ENCODE measurements around the gene C17orf100.

DNA sequence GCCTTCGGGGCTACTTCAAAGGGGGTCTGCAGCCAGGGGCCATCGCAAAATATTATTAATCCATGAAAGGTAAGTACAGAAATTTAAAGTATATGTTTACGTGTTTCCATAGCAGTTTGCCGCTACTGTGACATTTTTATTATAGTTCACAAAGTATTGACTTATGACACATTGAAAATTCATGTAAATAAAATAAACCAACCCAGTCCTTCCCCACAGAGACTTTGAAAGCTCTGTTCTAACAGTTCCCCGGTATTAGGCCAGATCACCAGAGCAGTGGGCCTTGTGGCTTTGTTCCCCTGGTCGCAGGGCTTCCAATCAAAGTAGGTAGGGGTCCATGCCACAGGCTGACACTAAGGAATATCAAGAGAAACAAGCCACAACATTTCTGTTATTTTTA lies 24.9 kb upstream of the C17orf100 start:
- no peak for TF ChIP-seq POLR2A (IDR thresholded peaks at IDR 0.05)
- TF ChIP-seq, protein P1, sequence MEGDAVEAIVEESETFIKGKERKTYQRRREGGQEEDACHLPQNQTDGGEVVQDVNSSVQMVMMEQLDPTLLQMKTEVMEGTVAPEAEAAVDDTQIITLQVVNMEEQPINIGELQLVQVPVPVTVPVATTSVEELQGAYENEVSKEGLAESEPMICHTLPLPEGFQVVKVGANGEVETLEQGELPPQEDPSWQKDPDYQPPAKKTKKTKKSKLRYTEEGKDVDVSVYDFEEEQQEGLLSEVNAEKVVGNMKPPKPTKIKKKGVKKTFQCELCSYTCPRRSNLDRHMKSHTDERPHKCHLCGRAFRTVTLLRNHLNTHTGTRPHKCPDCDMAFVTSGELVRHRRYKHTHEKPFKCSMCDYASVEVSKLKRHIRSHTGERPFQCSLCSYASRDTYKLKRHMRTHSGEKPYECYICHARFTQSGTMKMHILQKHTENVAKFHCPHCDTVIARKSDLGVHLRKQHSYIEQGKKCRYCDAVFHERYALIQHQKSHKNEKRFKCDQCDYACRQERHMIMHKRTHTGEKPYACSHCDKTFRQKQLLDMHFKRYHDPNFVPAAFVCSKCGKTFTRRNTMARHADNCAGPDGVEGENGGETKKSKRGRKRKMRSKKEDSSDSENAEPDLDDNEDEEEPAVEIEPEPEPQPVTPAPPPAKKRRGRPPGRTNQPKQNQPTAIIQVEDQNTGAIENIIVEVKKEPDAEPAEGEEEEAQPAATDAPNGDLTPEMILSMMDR (IDR thresholded peaks at IDR 0.05) = no peak

All from lower leg skin (tissue), 3 donors.